Measurements from ENCODE around the gene RBM23.
"Not testable (repeated sequence)": the region's sequence is repeated elsewhere in the genome, so short reads cannot be mapped to it uniquely, and the experiment has no call there.

RBM23 gene

GRCh38 chr14:22919601-22919921 is 612 bp upstream of the RBM23 start:
- DNase-seq (ENCODE audit: low read depth in 2 of 2): no peak

GRCh38 chr14:22915886-22916521 is 2.9 kb downstream of the RBM23 start:
- DNase-seq (ENCODE audit: low read depth in 2 of 2): no peak

GRCh38 chr14:22914836-22915235 is 4.1 kb downstream of the RBM23 start:
- not testable (repeated sequence) for DNase-seq (ENCODE audit: low read depth in 2 of 2)

GRCh38 chr14:22910916-22911315 is 8.0 kb downstream of the RBM23 start:
- DNase-seq (ENCODE audit: low read depth in 2 of 2): no peak

- DNase-seq (ENCODE audit: low read depth in 2 of 2): no peak
These were observed 10.3 kb downstream of the RBM23 start for GRCh38 chr14:22908601-22909000.

GRCh38 chr14:22907429-22907828 is 11.5 kb downstream of the RBM23 start:
- no peak for DNase-seq (ENCODE audit: low read depth in 2 of 2)

- DNase-seq (ENCODE audit: low read depth in 2 of 2): no peak
These were observed 12.9 kb downstream of the RBM23 start for GRCh38 chr14:22906073-22906472.

GRCh38 chr14:22905627-22906026 is 13.3 kb downstream of the RBM23 start:
- no peak for DNase-seq (ENCODE audit: low read depth in 2 of 2)

GRCh38 chr14:22903742-22904087 is 15.2 kb downstream of the RBM23 start:
- no peak for DNase-seq (ENCODE audit: low read depth in 2 of 2)

- no peak for DNase-seq (ENCODE audit: low read depth in 2 of 2)
These were observed 17.1 kb downstream of the RBM23 start for GRCh38 chr14:22901799-22902198.

- no peak for DNase-seq (ENCODE audit: low read depth in 2 of 2)
These were observed 18.7 kb downstream of the RBM23 start for GRCh38 chr14:22900081-22900799.

- DNase-seq (ENCODE audit: low read depth in 2 of 2): no peak
These were observed 20.5 kb downstream of the RBM23 start for GRCh38 chr14:22898302-22899090.

- DNase-seq (ENCODE audit: low read depth in 2 of 2): no peak
These were observed 21.6 kb downstream of the RBM23 start for GRCh38 chr14:22897357-22897756.

GRCh38 chr14:22896760-22897159 is 22.2 kb downstream of the RBM23 start:
- no peak for DNase-seq (ENCODE audit: low read depth in 2 of 2)

GRCh38 chr14:22896356-22896755 is 22.6 kb downstream of the RBM23 start:
- DNase-seq (ENCODE audit: low read depth in 2 of 2): no peak

GRCh38 chr14:22895402-22895801 is 23.5 kb downstream of the RBM23 start:
- no peak for DNase-seq (ENCODE audit: low read depth in 2 of 2)

GRCh38 chr14:22893706-22894105 is 25.2 kb downstream of the RBM23 start:
- DNase-seq (ENCODE audit: low read depth in 2 of 2): no peak

- no peak for DNase-seq (ENCODE audit: low read depth in 2 of 2)
These were observed 26.5 kb downstream of the RBM23 start for GRCh38 chr14:22892488-22892887.

- no peak for DNase-seq (ENCODE audit: low read depth in 2 of 2)
These were observed 28.5 kb downstream of the RBM23 start for GRCh38 chr14:22890416-22890815.

GRCh38 chr14:22888662-22889061 is 30.3 kb downstream of the RBM23 start:
- DNase-seq (ENCODE audit: low read depth in 2 of 2): no peak

GRCh38 chr14:22887990-22888378 is 31.0 kb downstream of the RBM23 start:
- DNase-seq (ENCODE audit: low read depth in 2 of 2): peak in 1 of 2 donors; percentile 53

GRCh38 chr14:22887260-22887989 is 31.5 kb downstream of the RBM23 start:
- no peak for DNase-seq (ENCODE audit: low read depth in 2 of 2)

Measured in stimulated activated CD4-positive, alpha-beta T cell treated with anti-CD3 and anti-CD28 coated beads, Interleukin-1b, Interleukin-23, amount 100 ng/mL, for 1 hour (primary cell).